Muscle of leg (tissue), 11 donors: Measurements from ENCODE around the gene SMIM44. TPM values are rescaled to one million over a fixed set of nuclear protein-coding genes. Genes with fewer than 3 reads are reported as not detected.

Experiments used
- DNase-seq: peaks from one replicate; pipeline ENCODE4 v3.0.0; 2013
- H3K27ac ChIP-seq: one replicate; pipeline ENCODE4 v1.5.1; 2013; ENCODE audit warnings: mild to moderate bottlenecking, low read length, control low read depth
- H3K27me3 ChIP-seq: one replicate; pipeline ENCODE4 v1.6.1; 2013; ENCODE audit warnings: low read length; ENCODE audit not compliant: control insufficient read depth, insufficient read depth
- H3K36me3 ChIP-seq: one replicate; pipeline ENCODE4 v1.6.1; 2013; ENCODE audit warnings: low read length; ENCODE audit not compliant: control insufficient read depth, insufficient read depth
- H3K4me1 ChIP-seq: one replicate; pipeline ENCODE4 v1.6.1; 2013; ENCODE audit warnings: low read length; ENCODE audit not compliant: control insufficient read depth, insufficient read depth
- H3K4me3 ChIP-seq: one replicate; pipeline ENCODE4 v1.5.1; 2013; ENCODE audit warnings: low read length, control low read depth
- H3K9me3 ChIP-seq: replicated peaks from 2 replicates; pipeline ENCODE4 v1.6.1; 2013; ENCODE audit warnings: low read depth, low read length; ENCODE audit not compliant: control insufficient read depth
- WGBS: methylation state at CpG from one replicate; pipeline ENCODE4 v1.1.5; 2013; ENCODE audit warnings: missing lambda C conversion rate; ENCODE audit not compliant: insufficient coverage; 5-methylcytosine and 5-hydroxymethylcytosine counted together
- polyA plus RNA-seq, 8 donors: library from polyadenylated mRNA; unstranded; fragments of 120-200 nt; gene quantifications; one replicate each; pipeline versions ENCODE4 v1.2.1 to v1.2.3, GENCODE V29; 2013; ENCODE audit warnings: inconsistent platforms in 1 of 8, low replicate concordance in 1 of 8; ENCODE audit not compliant: insufficient read length in 8 of 8, insufficient read depth in 1 of 8
- total RNA-seq: library from RNA; stranded (reverse); fragments of 120-200 nt; gene quantifications from one replicate; pipeline ENCODE4 v1.2.4, GENCODE V29; 2013

Gene SMIM44
- total and polyA plus RNA-seq, 9 donors, result not detected

- Histone ChIP-seq H3K4me3 (peak within 1 kb of the TSS; percentile 88), H3K27ac (peak within 1 kb of the TSS; percentile 93), H3K36me3 (peaks cover 26% of the 10 kb centered on the region), H3K4me1 (peaks cover 13% of the 10 kb centered on the region), H3K27me3 (no peaks in the 10 kb centered on the region), H3K9me3 (no peaks in the 10 kb centered on the region)
- WGBS, result under 1% methylated on average over 43 of the region's 52 CpGs
- DNase-seq, result peak; percentile 98
These were observed 17.3 kb upstream of the SMIM44 start, which contains the start of gene DOHH for GRCh38 chr19:3500429-3501101. Gene DOHH (minus strand): TSS chr19:3500674. CDS start chr19:3496814, 3,860 bp downstream.

GRCh38 chr19:3499738-3500428 is 16.6 kb upstream of the SMIM44 start:
- Histone ChIP-seq H3K4me3 (peak overlapping the region; percentile 88), H3K27ac (peak overlapping the region; percentile 93), H3K27me3 (no peaks in the 10 kb centered on the region), H3K36me3 (peaks cover 31% of the 10 kb centered on the region), H3K9me3 (no peaks in the 10 kb centered on the region), H3K4me1 (peaks cover 9% of the 10 kb centered on the region)
- 15% methylated on average over 12 of the region's 18 CpGs for WGBS
- no peak for DNase-seq

DNA sequence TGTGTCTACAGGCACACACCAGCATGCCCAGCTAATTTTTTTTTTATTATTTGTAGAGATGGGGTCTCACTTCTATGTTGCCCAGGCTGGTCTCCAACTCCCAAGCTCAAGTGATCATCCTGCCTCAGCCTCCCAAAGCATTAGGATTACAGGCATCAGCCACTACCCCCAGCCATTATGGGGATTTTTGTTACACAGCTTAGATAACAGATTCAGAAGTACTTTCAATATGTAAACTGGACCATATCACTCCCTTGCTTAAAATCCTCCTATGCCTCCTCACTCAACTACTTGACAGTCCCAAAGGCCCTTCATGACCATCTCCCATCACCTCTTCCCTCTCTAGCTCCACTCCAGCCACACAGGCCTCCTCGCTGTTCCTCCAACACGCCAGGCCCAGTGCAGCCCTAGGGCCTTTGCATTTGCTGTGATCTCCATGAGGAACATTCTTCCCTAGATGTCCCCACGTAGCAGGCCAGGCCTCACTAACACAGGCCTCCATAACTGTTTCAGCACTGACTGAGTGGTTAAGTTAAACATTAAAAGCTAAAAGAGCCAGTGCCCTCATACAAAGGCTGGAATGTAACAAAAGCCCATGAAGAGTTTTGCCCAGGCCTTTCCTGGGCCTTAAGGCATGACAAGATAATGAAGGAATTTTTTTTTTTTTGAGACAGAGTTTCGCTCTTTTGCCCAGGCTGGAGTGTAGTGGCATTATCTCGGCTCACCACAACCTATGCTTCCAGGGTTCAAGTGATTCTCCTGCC is 14.7 kb upstream of the SMIM44 start:
- no peak overlapping the region for H3K4me3 ChIP-seq
- 93% methylated on average over 2 of the region's 5 CpGs for WGBS
- H3K27me3 ChIP-seq, result no peaks in the 10 kb centered on the region
- H3K4me1 ChIP-seq, result peaks cover 9% of the 10 kb centered on the region
- H3K36me3 ChIP-seq, result peaks cover 47% of the 10 kb centered on the region
- no peak for DNase-seq
- no peak overlapping the region for H3K27ac ChIP-seq
- H3K9me3 ChIP-seq, result no peaks in the 10 kb centered on the region

DNA sequence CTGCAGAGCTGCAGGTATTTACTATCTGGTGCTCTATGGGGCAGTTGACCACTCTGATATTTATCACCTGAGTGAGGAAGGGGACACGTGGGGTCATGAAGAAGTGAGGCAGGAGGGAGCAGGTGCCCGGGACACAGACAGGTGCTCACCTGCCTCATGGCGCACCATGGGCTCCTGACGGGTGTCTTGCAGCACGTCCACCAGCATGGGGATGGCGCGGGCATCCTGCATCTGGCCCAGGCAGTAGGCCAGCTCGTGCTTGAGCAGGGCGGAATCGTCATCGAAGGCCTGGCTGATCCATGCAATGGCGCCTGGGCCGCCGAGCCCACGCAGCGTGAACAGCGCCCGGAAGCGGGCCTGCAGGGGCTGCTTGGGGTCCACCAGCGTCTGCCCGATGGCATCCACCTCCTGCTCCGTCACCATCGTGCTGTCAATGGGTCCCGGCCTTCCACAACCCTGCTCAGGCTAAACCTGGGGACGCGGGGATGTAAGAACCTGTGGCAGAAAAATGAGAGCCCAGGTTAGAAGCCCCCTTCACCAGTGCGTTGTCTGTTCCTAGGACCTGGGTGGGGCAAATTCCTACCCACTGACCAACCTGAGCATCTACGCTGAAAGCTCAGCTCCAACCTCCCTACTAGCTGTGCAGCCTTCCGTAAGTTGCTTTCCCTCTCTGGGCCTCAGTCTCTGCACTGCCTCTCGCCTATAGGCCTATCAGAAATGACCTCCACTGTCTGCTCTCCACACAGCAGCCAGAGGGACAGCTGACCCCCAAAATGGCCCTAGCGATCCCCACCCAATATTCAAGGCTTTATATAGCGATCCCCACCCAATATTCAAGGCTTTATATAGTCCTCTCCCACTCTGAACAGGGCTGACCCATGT is 13.4 kb upstream of the SMIM44 start:
- 96% methylated on average over 32 of the region's 32 CpGs for WGBS
- Histone ChIP-seq H3K27ac (no peak overlapping the region), H3K4me3 (no peak overlapping the region), H3K4me1 (peaks cover 9% of the 10 kb centered on the region), H3K9me3 (no peaks in the 10 kb centered on the region), H3K36me3 (peaks cover 58% of the 10 kb centered on the region), H3K27me3 (no peaks in the 10 kb centered on the region)
- DNase-seq, result no peak

GRCh38 chr19:3494559-3494958 is 11.3 kb upstream of the SMIM44 start:
- H3K36me3 ChIP-seq, result peaks cover 65% of the 10 kb centered on the region
- WGBS, result 93% methylated on average over 18 of the region's 18 CpGs

DNA sequence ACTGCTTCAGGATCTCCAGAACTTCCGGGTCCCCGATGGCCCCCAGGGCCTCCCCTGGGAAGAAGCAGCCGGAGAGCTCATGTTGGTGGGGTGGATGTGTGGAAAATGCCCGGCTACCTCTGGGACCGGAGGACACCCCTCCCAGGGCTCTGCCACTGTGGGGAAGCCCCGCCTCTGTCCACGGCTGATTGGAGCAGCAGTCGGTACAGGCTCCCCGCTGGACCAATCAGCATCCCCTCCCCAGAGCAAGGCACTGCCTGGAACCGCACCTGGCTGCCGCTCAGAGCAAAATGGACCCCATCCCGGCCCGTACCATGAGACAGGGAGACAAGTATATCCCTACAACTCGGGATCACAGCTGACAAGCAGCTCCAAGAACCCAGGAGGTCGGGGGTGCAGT is 10.8 kb upstream of the SMIM44 start:
- no peaks in the 10 kb centered on the region for H3K4me1 ChIP-seq
- no peaks in the 10 kb centered on the region for H3K9me3 ChIP-seq
- no peak for DNase-seq
- H3K36me3 ChIP-seq, result peaks cover 62% of the 10 kb centered on the region
- no peak overlapping the region for H3K27ac ChIP-seq
- 81% methylated on average over 9 of the region's 15 CpGs for WGBS
- no peaks in the 10 kb centered on the region for H3K27me3 ChIP-seq
- no peak overlapping the region for H3K4me3 ChIP-seq

More at GRCh38 chr19:3494559-3494958, 11.3 kb upstream of the SMIM44 start:
- Histone ChIP-seq H3K4me3 (no peak overlapping the region), H3K9me3 (no peaks in the 10 kb centered on the region), H3K4me1 (peaks cover 1% of the 10 kb centered on the region), H3K27me3 (no peaks in the 10 kb centered on the region), H3K27ac (no peak overlapping the region)
- DNase-seq, result no peak

DNA sequence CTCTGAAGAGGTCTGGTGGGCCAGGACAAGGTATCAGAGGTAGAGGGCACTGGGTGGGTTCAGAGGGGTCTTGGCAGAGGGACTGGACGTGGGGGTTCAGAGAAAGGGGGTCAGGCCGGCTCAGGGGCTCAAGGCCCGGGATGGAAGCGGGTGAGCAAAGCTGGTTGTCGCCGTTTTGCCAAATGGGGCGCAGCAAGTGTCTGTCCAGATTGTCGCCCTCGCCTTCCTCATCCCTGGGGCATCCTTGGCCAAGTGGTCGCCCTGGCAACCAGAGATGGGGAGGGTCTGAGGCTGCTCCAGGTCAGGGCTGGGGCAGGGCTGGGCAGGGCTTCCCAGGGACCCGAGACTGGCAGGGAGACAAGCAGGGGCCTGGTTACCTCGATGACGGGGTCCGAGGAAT is 10.4 kb upstream of the SMIM44 start:
- no peak overlapping the region for H3K4me3 ChIP-seq
- no peak overlapping the region for H3K27ac ChIP-seq
- no peaks in the 10 kb centered on the region for H3K27me3 ChIP-seq
- no peak for DNase-seq
- H3K36me3 ChIP-seq, result peaks cover 60% of the 10 kb centered on the region
- WGBS, result 92% methylated on average over 14 of the region's 14 CpGs
- no peaks in the 10 kb centered on the region for H3K9me3 ChIP-seq
- no peaks in the 10 kb centered on the region for H3K4me1 ChIP-seq

DNA sequence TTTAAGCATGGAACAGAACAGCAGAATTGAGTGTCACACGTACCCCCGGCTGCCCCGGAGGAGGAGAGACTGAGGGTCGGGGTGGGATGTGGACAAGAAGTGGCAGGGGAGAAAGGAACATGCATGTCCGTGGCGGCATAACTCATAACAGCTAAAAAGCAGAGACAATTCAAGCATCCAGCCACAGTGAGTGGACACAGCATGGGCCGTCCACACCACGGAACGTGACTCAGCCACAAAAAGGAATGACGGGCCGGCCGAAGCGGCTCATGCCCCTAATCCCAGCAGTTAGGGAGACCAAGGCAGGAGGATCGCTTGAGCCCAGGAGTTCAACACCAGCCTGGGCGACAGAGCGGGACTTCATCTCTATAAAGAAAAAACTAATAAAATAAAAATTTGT is 9.7 kb upstream of the SMIM44 start:
- Histone ChIP-seq H3K4me1 (no peaks in the 10 kb centered on the region), H3K9me3 (no peaks in the 10 kb centered on the region), H3K4me3 (no peak overlapping the region), H3K27ac (no peak overlapping the region), H3K27me3 (no peaks in the 10 kb centered on the region), H3K36me3 (peaks cover 58% of the 10 kb centered on the region)
- DNase-seq, result no peak
- 94% methylated on average over 11 of the region's 16 CpGs for WGBS

- DNase-seq, result no peak
- Histone ChIP-seq H3K36me3 (peaks cover 54% of the 10 kb centered on the region), H3K27ac (no peak overlapping the region), H3K4me1 (no peaks in the 10 kb centered on the region), H3K4me3 (no peak overlapping the region), H3K27me3 (no peaks in the 10 kb centered on the region), H3K9me3 (no peaks in the 10 kb centered on the region)
- WGBS, result 95% methylated on average over 44 of the region's 45 CpGs
These were observed 9.0 kb upstream of the SMIM44 start for GRCh38 chr19:3492131-3492839.
